Heart left ventricle (tissue), 13 donors: ENCODE measurements around the gene HCCS.

ENCODE experiments used
- CTCF ChIP-seq, 12 donors: fragments of 200-600 bp; sonication (generic) in 4 of 12; IDR thresholded peaks; one replicate each; pipeline versions ENCODE4 v1.5.0 to v1.8.0; 2018 to 2022; ENCODE audit warnings: antibody characterized with exemption in 12 of 12, mild to moderate bottlenecking in 5 of 12
- POLR2A ChIP-seq, 2 donors: fragments of 450-650 bp; IDR thresholded peaks; one replicate each; pipeline ENCODE4 v1.6.1; 2017; ENCODE audit warnings: antibody characterized with exemption in 2 of 2, mild to moderate bottlenecking in 2 of 2, moderate library complexity in 2 of 2
- donor health status: ischemic (EF 13 %, LVEDD 7.1; RV severe dilation, severe dysfunction).
- donor health status: DM: no; HTN: yes; CAD: no.
- donor health status: DM: no; HTN: no; CAD: no.
- donor health status: ischemic (EF 25% LVEDD 6.9; RV normal size, moderate dysfunction).
- donor health status: ischemic (EF 25% LVEDD 5.7; RV mildly dilated, moderate dysfunction).
- donor health status: ischemic (EF 35%, LVEDD 5.7; RV mildly dilated, moderate dysfunction).
- donor health status: nonischemic (EF 11% LVEDD 7.7; RV severe dilation, severe dysfunction).
- donor health status: DM: yes; HTN: yes; CAD: no.
- donor health status: PGD.
- donor health status: ischemic (EF 29% LVEDD 5.4; RV normal size, mild dysfunction).
- donor health status: nonischemic (EF 23%, LVEDD 6.1; RV moderate dilation, normal function).

- no peak for TF ChIP-seq CTCF (IDR thresholded peaks at IDR 0.05)
- no peak for TF ChIP-seq POLR2A (IDR thresholded peaks at IDR 0.05)
These were observed 30.3 kb upstream of the HCCS start for GRCh38 chrX:11080741-11081305.
